Osteoblast (primary cell): ENCODE measurements around the gene DTNB. TPM values are rescaled to one million over a fixed set of nuclear protein-coding genes. Genes with fewer than 3 reads are reported as not detected.

Experiments used
- DNase-seq: peaks from one replicate; pipeline ENCODE4 v3.0.0; 2011; ENCODE audit warnings: low spot score, mixed read lengths; ENCODE audit not compliant: insufficient read length; ENCODE audit errors: missing footprints
- H2AFZ ChIP-seq: 2 replicates; pipeline ENCODE4 v1.6.0; 2011; ENCODE audit warnings: mild to moderate bottlenecking, low read length
- H3K27ac ChIP-seq: 2 replicates; pipeline ENCODE4 v1.5.1; 2011; ENCODE audit warnings: mild to moderate bottlenecking, low read depth, low read length, moderate library complexity
- H3K27me3 ChIP-seq: 2 replicates; pipeline ENCODE4 v1.6.0; 2012; ENCODE audit warnings: mild to moderate bottlenecking, control low read depth, inconsistent platforms, low read length, moderate library complexity; ENCODE audit not compliant: insufficient read depth
- H3K36me3 ChIP-seq: 2 replicates; pipeline ENCODE4 v1.5.1; 2011; ENCODE audit warnings: mild to moderate bottlenecking, low read length, control low read depth, moderate library complexity; ENCODE audit not compliant: insufficient read depth
- H3K4me1 ChIP-seq: 2 replicates; pipeline ENCODE4 v1.5.1; 2011; ENCODE audit warnings: mild to moderate bottlenecking, low read length, control low read depth, moderate library complexity; ENCODE audit not compliant: insufficient read depth
- H3K4me2 ChIP-seq: 2 replicates; pipeline ENCODE4 v1.6.0; 2011; ENCODE audit warnings: mild to moderate bottlenecking, low read length; ENCODE audit not compliant: insufficient read depth
- H3K4me3 ChIP-seq: fragments of 200-600 bp; sonication (generic); 3 replicates; pipeline ENCODE4 v1.5.1; 2012; ENCODE audit warnings: mild to moderate bottlenecking, low read length, inconsistent platforms; ENCODE audit not compliant: insufficient read depth
- H3K79me2 ChIP-seq: 2 replicates; pipeline ENCODE4 v1.6.0; 2012; ENCODE audit warnings: mild to moderate bottlenecking, low read length, control low read depth, inconsistent platforms; ENCODE audit not compliant: insufficient read depth
- H3K9me3 ChIP-seq: 2 replicates; pipeline ENCODE4 v1.5.1; 2011; ENCODE audit warnings: low read depth, low read length, control low read depth
- H4K20me1 ChIP-seq: 2 replicates; pipeline ENCODE4 v1.6.0; 2012; ENCODE audit warnings: mild to moderate bottlenecking, low read length, control low read depth; ENCODE audit not compliant: insufficient read depth
- CTCF ChIP-seq: IDR thresholded peaks from 2 replicates; pipeline ENCODE4 v1.5.1; 2011; ENCODE audit warnings: mild to moderate bottlenecking, low read depth, low read length, moderate library complexity; ENCODE audit errors: extremely low read depth
- total RNA-seq: library from RNA; depleted of rRNA; stranded (reverse); fragments of >200 nt; gene quantifications from 2 replicates; pipeline ENCODE4 v1.2.3, GENCODE V29; 2012

DTNB gene
- total RNA-seq, 1 donor: 9.8 TPM

GRCh38 chr2:25544445-25544844 lies 128.9 kb downstream of the DTNB start:
- no peak for DNase-seq
- no peaks in the 10 kb centered on the region for H3K79me2 ChIP-seq
- TF ChIP-seq CTCF: no peak

GRCh38 chr2:25543939-25544338 lies 129.4 kb downstream of the DTNB start:
- TF ChIP-seq CTCF: no peak

More at GRCh38 chr2:25544445-25544844, 128.9 kb downstream of the DTNB start:
- H4K20me1 ChIP-seq: no peaks in the 10 kb centered on the region
- H3K4me2 ChIP-seq: no peak overlapping the region
- H3K9me3 ChIP-seq: no peaks in the 10 kb centered on the region
- no peak overlapping the region for H3K4me3 ChIP-seq
- H3K36me3 ChIP-seq: no peaks in the 10 kb centered on the region
- H3K27ac ChIP-seq: no peak overlapping the region
- H2AFZ ChIP-seq: no peak overlapping the region
- H3K4me1 ChIP-seq: no peaks in the 10 kb centered on the region
- H3K27me3 ChIP-seq: no peaks in the 10 kb centered on the region

GRCh38 chr2:25541378-25541777 lies 132.0 kb downstream of the DTNB start:
- DNase-seq: no peak
- Histone ChIP-seq H3K27ac (no peak overlapping the region), H3K4me2 (no peak overlapping the region), H3K79me2 (no peaks in the 10 kb centered on the region), H3K4me1 (no peaks in the 10 kb centered on the region), H3K4me3 (no peak overlapping the region), H2AFZ (no peak overlapping the region), H3K9me3 (no peaks in the 10 kb centered on the region), H3K36me3 (no peaks in the 10 kb centered on the region), H4K20me1 (no peaks in the 10 kb centered on the region), H3K27me3 (no peaks in the 10 kb centered on the region)
- no peak for TF ChIP-seq CTCF

More at GRCh38 chr2:25543939-25544338, 129.4 kb downstream of the DTNB start:
- Histone ChIP-seq H4K20me1 (no peaks in the 10 kb centered on the region), H3K36me3 (no peaks in the 10 kb centered on the region), H3K4me1 (no peaks in the 10 kb centered on the region), H3K27me3 (no peaks in the 10 kb centered on the region), H3K4me2 (no peak overlapping the region), H3K79me2 (no peaks in the 10 kb centered on the region), H3K27ac (no peak overlapping the region), H3K4me3 (no peak overlapping the region), H2AFZ (no peak overlapping the region), H3K9me3 (no peaks in the 10 kb centered on the region)
- DNase-seq: no peak

GRCh38 chr2:25539136-25539535 lies 134.2 kb downstream of the DTNB start:
- no peaks in the 10 kb centered on the region for H3K27me3 ChIP-seq
- TF ChIP-seq CTCF: no peak
- no peak for DNase-seq

More at GRCh38 chr2:25539136-25539535, 134.2 kb downstream of the DTNB start:
- Histone ChIP-seq H3K36me3 (no peaks in the 10 kb centered on the region), H3K4me3 (no peak overlapping the region), H3K4me1 (no peaks in the 10 kb centered on the region), H3K4me2 (no peak overlapping the region), H3K27ac (no peak overlapping the region), H3K79me2 (no peaks in the 10 kb centered on the region), H3K9me3 (no peaks in the 10 kb centered on the region), H4K20me1 (no peaks in the 10 kb centered on the region), H2AFZ (no peak overlapping the region)
